K562 (cell line): ENCODE measurements around the gene S100A4. TPM values are rescaled to one million over a fixed set of nuclear protein-coding genes. Genes with fewer than 3 reads are reported as not detected.

Experiments
- ARNT ChIP-seq, 2 experiments: fragments of 450-650 bp; IDR thresholded peaks; 2 replicates each; pipeline ENCODE4 v1.6.1; 2016; ENCODE audit warnings: mild to moderate bottlenecking in 1 of 2
- CHAMP1 ChIP-seq: fragments of 450-650 bp; IDR thresholded peaks from 2 replicates; pipeline ENCODE4 v1.6.1; 2016; ENCODE audit warnings: mild to moderate bottlenecking
- ETV1 ChIP-seq: fragments of 450-650 bp; conservative IDR thresholded peaks from 2 replicates; pipeline ENCODE4 v1.6.1; 2016; ENCODE audit warnings: missing genetic modification characterization, control low read depth, low read depth, missing compliant biosample characterization
- GABPA ChIP-seq: fragments of 200-800 bp; sonication (Bioruptor generic); conservative IDR thresholded peaks from 2 replicates; pipeline ENCODE4 v1.6.1; 2016; ENCODE audit warnings: low read depth, missing genetic modification characterization, missing compliant biosample characterization
- GATAD2B ChIP-seq: fragments of 450-650 bp; IDR thresholded peaks from 2 replicates; pipeline ENCODE4 v1.6.1; 2017; ENCODE audit warnings: mild to moderate bottlenecking, borderline replicate concordance
- IRF9 ChIP-seq: fragments of 450-650 bp; IDR thresholded peaks from 2 replicates; pipeline ENCODE4 v1.6.1; 2016; ENCODE audit warnings: missing biosample characterization, missing genetic modification characterization
- KAT8 ChIP-seq: fragments of 450-650 bp; IDR thresholded peaks from 2 replicates; pipeline ENCODE4 v1.6.1; 2016; ENCODE audit warnings: low read depth, mild to moderate bottlenecking
- KDM4B ChIP-seq, 2 experiments: fragments of 450-650 bp in 1 of 2; sonication (generic) in 1 of 2; IDR thresholded peaks; 2 replicates each; pipeline ENCODE4 v1.6.1; 2016 to 2017; ENCODE audit warnings: borderline replicate concordance in 2 of 2, antibody characterized with exemption in 1 of 2, low read depth in 1 of 2, mild to moderate bottlenecking in 1 of 2
- MTA2 ChIP-seq: fragments of 450-650 bp; IDR thresholded peaks from 2 replicates; pipeline ENCODE4 v1.6.1; 2016; ENCODE audit warnings: low read depth
- NONO ChIP-seq, 2 experiments: fragments of 200-400 bp in 1 of 2; fragments of 450-650 bp in 1 of 2; formaldehyde crosslinking in 1 of 2; IDR thresholded peaks; 2 replicates each; pipeline ENCODE4 v1.6.1; 2017; ENCODE audit warnings: low read depth in 2 of 2, mild to moderate bottlenecking in 2 of 2, moderate library complexity in 2 of 2, low read length in 1 of 2
- NR4A1 ChIP-seq, 2 experiments: fragments of 250-450 bp in 1 of 2; fragments of 450-650 bp in 1 of 2; sonication (Bioruptor Pico) in 1 of 2; IDR thresholded peaks; 2 replicates each; pipeline versions ENCODE4 v1.4.0 to v1.6.1; 2016 to 2020; ENCODE audit warnings: mild to moderate bottlenecking in 2 of 2, missing compliant biosample characterization in 1 of 2, missing genetic modification characterization in 1 of 2, moderate library complexity in 1 of 2
- RFX7 ChIP-seq: fragments of 250-450 bp; sonication (Bioruptor Pico); IDR thresholded peaks from 2 replicates; pipeline ENCODE4 v1.5.1; 2021; ENCODE audit warnings: mild to moderate bottlenecking
- TSC22D4 ChIP-seq: fragments of 450-650 bp; IDR thresholded peaks from 2 replicates; pipeline ENCODE4 v1.6.1; 2016; ENCODE audit warnings: missing genetic modification characterization, missing biosample characterization, control low read depth
- ZEB2 ChIP-seq: fragments of 450-650 bp; IDR thresholded peaks from 2 replicates; pipeline ENCODE4 v1.6.1; 2016
- ZNF12 ChIP-seq: sonication (generic); formaldehyde crosslinking; IDR thresholded peaks from 2 replicates; pipeline ENCODE4 v1.4.0; 2020; ENCODE audit warnings: mild to moderate bottlenecking, missing genetic modification reagents
- ZNF232 ChIP-seq: sonication (generic); formaldehyde crosslinking; IDR thresholded peaks from 2 replicates; pipeline ENCODE4 v1.8.0; 2022; ENCODE audit warnings: mild to moderate bottlenecking, missing genetic modification reagents
- ZNF263 ChIP-seq: sonication (generic); formaldehyde crosslinking; IDR thresholded peaks from 2 replicates; pipeline ENCODE4 v1.8.0; 2022; ENCODE audit warnings: mild to moderate bottlenecking, missing genetic modification reagents, borderline replicate concordance
- ZNF316 ChIP-seq: fragments of 450-650 bp; IDR thresholded peaks from 2 replicates; pipeline ENCODE4 v1.6.1; 2016
- ZNF592 ChIP-seq: fragments of 450-650 bp; IDR thresholded peaks from 2 replicates; pipeline ENCODE4 v1.6.1; 2017; ENCODE audit warnings: antibody characterized with exemption, mild to moderate bottlenecking
- polyA plus RNA-seq, 8 experiments: library from polyadenylated mRNA; depleted of rRNA in 4 of 8; stranded (reverse) in 5 of 8; unstranded in 3 of 8; fragments of >200 nt; fragmentation: Nextera tagmentation in 2 of 8; fragmentation: Illumina TruSeq in 1 of 8; extraction: Ambion mirVana in 2 of 8; extraction: Trizol in 1 of 8; gene quantifications; 2 replicates each; pipeline versions ENCODE4 v1.2.1 to v1.2.3, GENCODE V29; 2011 to 2014; ENCODE audit warnings: inconsistent platforms in 1 of 8, missing spikeins in 1 of 8
- total RNA-seq, 7 experiments: library from RNA; depleted of rRNA in 6 of 7; stranded (reverse); fragments of >200 nt in 6 of 7; fragmentation: Illumina TruSeq in 2 of 7; extraction: Trizol in 2 of 7; gene quantifications; 2 replicates each; pipeline versions ENCODE4 v1.2.1 to v1.2.3, GENCODE V29; 2011 to 2021; ENCODE audit warnings: low replicate concordance in 1 of 7

S100A4 gene
- total and polyA plus RNA-seq, 9 of the 15 experiments (the other 6 are each of a cell fraction or from before 2014, with no cell fraction given) = 3.7 to 20.1 (median 11.2) TPM

GRCh38 chr1:153566414-153567371 is 21.1 kb upstream of the S100A4 start (continued):
- TF ChIP-seq ZNF232 (CRISPR knock-in tag) (no peak), CHAMP1 (no peak), ZEB2 (peak; percentile 56; the same call in 1 of the 2 replicates), IRF9 (tag) (peak; percentile 15; the same call in 1 of the 2 replicates), ETV1 (tag) (peak; percentile 49), KDM4B (IDR thresholded peaks at IDR 0.05; ENCODE audit: borderline replicate concordance in 2 of 2, low read depth in 1 of 2) (0 out of 4 replicates have a peak, but pooled peaks of 1 of the 2 experiments have one; percentile 64), ZNF592 (peak; percentile 99), NONO (IDR thresholded peaks at IDR 0.05; ENCODE audit: low read depth in 2 of 2, low read length in 1 of 2) (0 out of 4 replicates have a peak, but pooled peaks of 1 of the 2 experiments have one; percentile 46), NR4A1 (CRISPR knock-in tag; IDR thresholded peaks at IDR 0.05) (no peak), NR4A1 (tag; IDR thresholded peaks at IDR 0.05) (peak; percentile 82), ZNF12 (CRISPR knock-in tag) (no peak), ZNF263 (CRISPR knock-in tag) (peak; percentile 74; the same call in 1 of the 2 replicates), GATAD2B (peak; percentile 65; the same call in 1 of the 2 replicates), ARNT (IDR thresholded peaks at IDR 0.05) (peak; percentile 33 to 38; a peak in 1 of 4 replicates), GABPA (tag) (peak; percentile 55), ZNF316 (peak; percentile 77), TSC22D4 (tag) (no peak), MTA2 (peak; percentile 59), KAT8 (no peak), RFX7 (CRISPR knock-in tag) (no peak)
